Smooth muscle cell (in vitro differentiated cells): ENCODE data around the gene NDUFV3. TPM values are rescaled to one million over a fixed set of nuclear protein-coding genes. Genes with fewer than 3 reads are reported as not detected.

Source experiments
- DNase-seq: peaks from one replicate; lab custom pipeline; 2025; ENCODE audit not compliant: unreplicated experiment; lab: John Stamatoyannopoulos, UW
- H2AFZ ChIP-seq: fragments of 200-600 bp; sonication (generic); 2 replicates; pipeline ENCODE4 v1.6.0; 2016; ENCODE audit warnings: antibody characterized with exemption, low read depth, mild to moderate bottlenecking
- H3F3A ChIP-seq: fragments of 200-600 bp; sonication (generic); 2 replicates; pipeline ENCODE4 v1.6.0; 2017; ENCODE audit warnings: antibody characterized with exemption, low read depth
- H3K27ac ChIP-seq: fragments of 200-600 bp; sonication (generic); 2 replicates; pipeline ENCODE4 v1.5.1; 2016; ENCODE audit warnings: low read depth, mild to moderate bottlenecking
- H3K27me3 ChIP-seq: fragments of 200-600 bp; sonication (generic); 2 replicates; pipeline ENCODE4 v1.6.1; 2016; ENCODE audit warnings: low read depth, mild to moderate bottlenecking
- H3K36me3 ChIP-seq: fragments of 200-600 bp; sonication (generic); 2 replicates; pipeline ENCODE4 v1.5.1; 2016; ENCODE audit warnings: low read depth
- H3K4me1 ChIP-seq: fragments of 200-600 bp; sonication (generic); 2 replicates; pipeline ENCODE4 v1.5.1; 2016; ENCODE audit warnings: low read depth
- H3K4me2 ChIP-seq: fragments of 200-600 bp; sonication (generic); 2 replicates; pipeline ENCODE4 v1.6.0; 2016; ENCODE audit warnings: mild to moderate bottlenecking
- H3K4me3 ChIP-seq: fragments of 200-600 bp; sonication (generic); 2 replicates; pipeline ENCODE4 v1.5.1; 2016; ENCODE audit warnings: mild to moderate bottlenecking
- H3K79me2 ChIP-seq: fragments of 200-600 bp; sonication (generic); 2 replicates; pipeline ENCODE4 v1.6.0; 2016; ENCODE audit warnings: low read depth, mild to moderate bottlenecking
- H3K9ac ChIP-seq: fragments of 200-600 bp; sonication (generic); 2 replicates; pipeline ENCODE4 v1.6.0; 2016; ENCODE audit warnings: low read depth
- H3K9me3 ChIP-seq: fragments of 200-600 bp; sonication (generic); replicated peaks from 2 replicates; pipeline ENCODE4 v1.5.1; 2016; ENCODE audit warnings: low read depth
- H4K20me1 ChIP-seq: fragments of 200-600 bp; sonication (generic); 2 replicates; pipeline ENCODE4 v1.6.0; 2016; ENCODE audit warnings: low read depth
- CTCF ChIP-seq: fragments of 200-600 bp; sonication (generic); IDR thresholded peaks from 2 replicates; pipeline ENCODE4 v1.5.1; 2017; ENCODE audit warnings: borderline replicate concordance, mild to moderate bottlenecking, antibody characterized with exemption; ENCODE audit not compliant: insufficient read depth, poor library complexity, severe bottlenecking
- WGBS: methylation state at CpG from one replicate; pipeline ENCODE4 v1.1.7; 2016; ENCODE audit warnings: low lambda C conversion rate; 5-methylcytosine and 5-hydroxymethylcytosine counted together
- polyA plus RNA-seq: library from polyadenylated mRNA; unstranded; fragments of >200 nt; fragmentation: Nextera tagmentation; extraction: Ambion mirVana; gene quantifications from 2 replicates; pipeline ENCODE4 v1.2.1, GENCODE V29; 2016
- total RNA-seq: library from RNA; depleted of rRNA; stranded (reverse); fragments of >200 nt; gene quantifications from 2 replicates; pipeline ENCODE4 v1.2.3, GENCODE V29; 2014

The NDUFV3 gene
- total and polyA plus RNA-seq, 2 experiments from 2014 or later, result 23.3 to 28.4 TPM

- H3F3A ChIP-seq, result no peaks in the 10 kb centered on the region
- no peak for DNase-seq
- H3K36me3 ChIP-seq, result no peaks in the 10 kb centered on the region
- H3K79me2 ChIP-seq, result no peaks in the 10 kb centered on the region
- H3K27me3 ChIP-seq, result no peaks in the 10 kb centered on the region
- no peak overlapping the region for H3K27ac ChIP-seq
- no peaks in the 10 kb centered on the region for H3K9me3 ChIP-seq
- H2AFZ ChIP-seq, result no peak overlapping the region
- no peak for TF ChIP-seq CTCF
- H3K9ac ChIP-seq, result no peak overlapping the region
- no peaks in the 10 kb centered on the region for H3K4me1 ChIP-seq
- peaks cover 8% of the 10 kb centered on the region for H4K20me1 ChIP-seq
- 98% methylated on average over 20 of the region's 20 CpGs for WGBS
- no peak overlapping the region for H3K4me2 ChIP-seq
- H3K4me3 ChIP-seq, result no peak overlapping the region
Measured at GRCh38 chr21:42853621-42854020, 39.5 kb upstream of the NDUFV3 start.

DNA sequence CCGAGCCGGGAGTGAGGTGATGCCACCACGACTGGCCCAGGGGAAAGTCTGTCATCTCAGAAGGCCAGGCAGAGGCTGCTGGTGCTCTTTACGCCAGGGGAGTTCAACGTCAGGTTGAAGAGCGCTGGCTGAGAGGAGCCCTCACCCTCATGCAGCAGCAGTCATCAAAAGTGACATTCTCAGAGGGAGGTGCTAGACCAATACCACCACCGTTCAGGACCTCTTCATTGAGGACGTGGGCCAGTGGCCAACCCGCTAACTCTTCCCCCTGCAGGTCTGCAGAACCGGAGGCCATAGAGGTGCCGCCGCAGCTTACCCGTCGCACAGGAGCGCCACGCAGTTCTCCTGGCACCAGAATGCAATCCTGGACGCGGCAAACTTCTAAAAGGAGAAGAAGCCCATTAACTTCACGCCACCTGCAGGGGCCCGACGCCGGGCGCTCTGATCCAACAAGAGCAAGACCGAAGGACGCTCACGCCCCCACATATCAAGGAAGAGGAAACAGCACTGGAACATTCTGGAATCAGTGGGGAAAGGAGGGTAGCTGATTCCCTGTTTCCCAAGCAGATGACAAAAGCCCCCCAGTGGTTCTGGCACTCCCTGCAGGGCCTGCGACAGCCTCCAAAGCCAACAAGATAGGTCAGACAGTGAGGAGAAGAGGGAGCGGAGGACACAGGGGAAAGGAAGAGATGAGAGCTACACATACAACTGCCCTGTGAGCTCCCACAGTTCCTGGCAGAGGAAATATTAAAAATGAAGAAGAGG, 38.7 kb upstream of the NDUFV3 start:
- no peak for TF ChIP-seq CTCF

DNA sequence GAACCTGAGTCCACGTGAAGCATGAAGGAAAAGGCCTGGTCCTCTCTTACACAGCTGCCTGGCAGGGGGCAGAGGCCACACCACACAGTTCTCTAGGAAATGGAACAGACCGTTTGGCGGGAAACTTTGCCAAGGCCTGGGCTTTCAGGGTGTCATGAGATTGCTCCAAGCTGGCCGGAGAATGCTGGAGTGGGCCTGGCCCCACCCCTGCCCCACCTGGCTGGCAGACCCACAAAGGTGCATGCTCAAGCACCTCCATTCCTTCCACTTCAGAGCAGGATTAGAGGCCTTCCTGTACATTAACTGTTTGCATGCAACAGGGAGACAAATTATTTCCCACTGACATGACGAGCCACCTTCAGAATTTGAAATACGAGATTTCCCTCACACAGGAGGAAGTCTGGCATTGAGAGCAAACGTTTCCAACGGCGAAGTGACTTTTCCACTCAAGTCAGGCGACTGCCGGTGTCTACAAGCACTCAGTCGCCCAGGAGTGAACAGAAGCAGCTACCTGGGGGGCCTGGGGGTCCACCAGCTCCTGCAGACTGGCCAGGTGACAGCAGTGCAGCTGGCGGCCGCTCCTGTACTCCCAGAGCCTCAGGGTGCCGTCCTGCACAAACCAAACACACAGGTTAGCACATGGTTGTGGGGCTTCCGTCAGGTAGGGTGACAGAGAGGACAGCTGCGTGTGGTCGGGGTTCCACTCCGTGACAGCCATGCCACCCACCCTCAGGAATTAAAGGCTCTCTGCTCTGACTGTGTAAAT, 37.8 kb upstream of the NDUFV3 start:
- no peak overlapping the region for H3K4me3 ChIP-seq
- no peaks in the 10 kb centered on the region for H3K36me3 ChIP-seq
- no peaks in the 10 kb centered on the region for H3F3A ChIP-seq
- H4K20me1 ChIP-seq, result peaks cover 8% of the 10 kb centered on the region
- no peaks in the 10 kb centered on the region for H3K4me1 ChIP-seq
- no peak for TF ChIP-seq CTCF
- H3K27me3 ChIP-seq, result no peaks in the 10 kb centered on the region
- DNase-seq, result no peak
- no peak overlapping the region for H2AFZ ChIP-seq
- H3K9me3 ChIP-seq, result no peaks in the 10 kb centered on the region
- WGBS, result 91% methylated on average over 19 of the region's 19 CpGs
- no peak overlapping the region for H3K27ac ChIP-seq
- H3K4me2 ChIP-seq, result no peak overlapping the region
- peaks cover 4% of the 10 kb centered on the region for H3K79me2 ChIP-seq
- H3K9ac ChIP-seq, result no peak overlapping the region

More for the DNA sequence above, 38.7 kb upstream of the NDUFV3 start:
- Histone ChIP-seq H4K20me1 (peaks cover 8% of the 10 kb centered on the region), H3F3A (no peaks in the 10 kb centered on the region), H3K4me1 (no peaks in the 10 kb centered on the region), H3K9ac (no peak overlapping the region), H3K27me3 (no peaks in the 10 kb centered on the region), H3K79me2 (peaks cover 4% of the 10 kb centered on the region), H3K9me3 (no peaks in the 10 kb centered on the region), H3K36me3 (no peaks in the 10 kb centered on the region), H3K4me3 (no peak overlapping the region), H2AFZ (no peak overlapping the region), H3K27ac (no peak overlapping the region), H3K4me2 (no peak overlapping the region)
- WGBS, result 97% methylated on average over 28 of the region's 28 CpGs
- no peak for DNase-seq
